CD4-positive, alpha-beta T cell treated with Interleukin-6 for 4 hours (primary cell): Measurements from ENCODE around the gene TREH.
"Not testable (repeated sequence)": the region's sequence is repeated elsewhere in the genome, so short reads cannot be mapped to it uniquely, and the experiment has no call there.

Experiments
- DNase-seq: peaks from one replicate; pipeline ENCODE4 v3.0.0-alpha.2; 2020; ENCODE audit warnings: mixed read lengths

The TREH gene

GRCh38 chr11:118628031-118628430 lies 51.4 kb downstream of the TREH start:
- DNase-seq: no peak

GRCh38 chr11:118627566-118627965 lies 51.9 kb downstream of the TREH start:
- no peak for DNase-seq

- no peak for DNase-seq
Measured at GRCh38 chr11:118625976-118626375, 53.5 kb downstream of the TREH start.

- no peak for DNase-seq
Measured at GRCh38 chr11:118625036-118625690, 54.3 kb downstream of the TREH start.

GRCh38 chr11:118623269-118623655 lies 56.2 kb downstream of the TREH start:
- DNase-seq: no peak

- no peak for DNase-seq
Measured at GRCh38 chr11:118622376-118623268, 56.8 kb downstream of the TREH start.

- DNase-seq: no peak
Measured at GRCh38 chr11:118621784-118622375, 57.6 kb downstream of the TREH start.

GRCh38 chr11:118621071-118621783 lies 58.2 kb downstream of the TREH start:
- peak; percentile 22 for DNase-seq

- DNase-seq: no peak
Measured at GRCh38 chr11:118620529-118621070, 58.9 kb downstream of the TREH start.

- DNase-seq: no peak
Measured at GRCh38 chr11:118619444-118620197, 59.8 kb downstream of the TREH start.

GRCh38 chr11:118618991-118619375 lies 60.5 kb downstream of the TREH start:
- no peak for DNase-seq

- DNase-seq: no peak
Measured at GRCh38 chr11:118618115-118618990, 61.1 kb downstream of the TREH start.

- no peak for DNase-seq
Measured at GRCh38 chr11:118615976-118616371, 63.5 kb downstream of the TREH start.

- no peak for DNase-seq
Measured at GRCh38 chr11:118615282-118615975, 64.0 kb downstream of the TREH start.

GRCh38 chr11:118614511-118614910 lies 64.9 kb downstream of the TREH start:
- DNase-seq: no peak

GRCh38 chr11:118612378-118612777 lies 67.1 kb downstream of the TREH start:
- DNase-seq: no peak

GRCh38 chr11:118611433-118611795 lies 68.0 kb downstream of the TREH start:
- not testable (repeated sequence) for DNase-seq

- peak; percentile 87 for DNase-seq
Measured at GRCh38 chr11:118610773-118611432, 68.5 kb downstream of the TREH start.

GRCh38 chr11:118610225-118610772 lies 69.2 kb downstream of the TREH start:
- DNase-seq: peak; percentile 28
